Measurements from ENCODE around the gene MAN2B2.

MAN2B2 gene

GRCh38 chr4:6568689-6569332 is 6.2 kb upstream of the MAN2B2 start:
- no peak for DNase-seq

DNA sequence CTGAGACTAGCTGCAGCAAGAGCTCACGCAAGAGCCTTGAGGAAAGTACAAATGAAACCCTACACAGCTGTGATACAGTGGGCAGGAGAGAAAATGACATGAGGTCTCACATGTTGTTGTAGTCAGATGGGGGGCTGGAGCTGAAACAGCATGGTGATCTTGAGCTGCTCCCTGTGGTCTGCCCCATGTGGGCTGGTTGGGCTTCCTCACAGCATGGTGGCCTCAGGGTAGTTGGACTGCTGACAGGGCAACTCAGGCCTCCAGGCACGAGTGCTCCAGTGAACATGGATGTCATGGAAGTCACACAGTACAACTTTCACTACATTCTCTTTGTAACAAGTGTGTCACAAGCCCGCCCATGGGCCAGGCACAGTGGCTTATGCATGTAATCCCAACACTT is 3.4 kb upstream of the MAN2B2 start:
- no peak for DNase-seq

DNA sequence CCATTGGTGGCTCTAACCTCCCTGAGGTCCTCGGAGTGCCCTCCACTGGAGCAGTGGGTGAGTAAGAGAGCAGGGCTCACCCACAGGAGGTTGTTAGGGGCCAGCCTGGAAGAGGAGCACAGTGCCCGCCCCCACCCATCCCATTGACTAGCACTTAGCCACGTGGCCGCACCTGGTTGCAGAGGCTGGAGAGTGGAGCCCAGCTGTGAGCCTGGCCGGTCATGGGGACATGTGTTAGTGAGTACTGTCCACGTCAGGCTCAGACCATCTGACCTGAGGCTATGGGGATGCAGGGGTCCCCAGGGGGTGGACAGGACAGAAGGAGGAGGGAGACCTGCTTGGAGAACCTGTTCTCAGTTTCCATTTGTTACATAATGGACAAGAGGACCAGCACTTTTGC is 1.4 kb upstream of the MAN2B2 start:
- no peak for DNase-seq

- DNase-seq: no peak
These were observed 823 bp upstream of the MAN2B2 start for GRCh38 chr4:6573986-6574746.

DNA sequence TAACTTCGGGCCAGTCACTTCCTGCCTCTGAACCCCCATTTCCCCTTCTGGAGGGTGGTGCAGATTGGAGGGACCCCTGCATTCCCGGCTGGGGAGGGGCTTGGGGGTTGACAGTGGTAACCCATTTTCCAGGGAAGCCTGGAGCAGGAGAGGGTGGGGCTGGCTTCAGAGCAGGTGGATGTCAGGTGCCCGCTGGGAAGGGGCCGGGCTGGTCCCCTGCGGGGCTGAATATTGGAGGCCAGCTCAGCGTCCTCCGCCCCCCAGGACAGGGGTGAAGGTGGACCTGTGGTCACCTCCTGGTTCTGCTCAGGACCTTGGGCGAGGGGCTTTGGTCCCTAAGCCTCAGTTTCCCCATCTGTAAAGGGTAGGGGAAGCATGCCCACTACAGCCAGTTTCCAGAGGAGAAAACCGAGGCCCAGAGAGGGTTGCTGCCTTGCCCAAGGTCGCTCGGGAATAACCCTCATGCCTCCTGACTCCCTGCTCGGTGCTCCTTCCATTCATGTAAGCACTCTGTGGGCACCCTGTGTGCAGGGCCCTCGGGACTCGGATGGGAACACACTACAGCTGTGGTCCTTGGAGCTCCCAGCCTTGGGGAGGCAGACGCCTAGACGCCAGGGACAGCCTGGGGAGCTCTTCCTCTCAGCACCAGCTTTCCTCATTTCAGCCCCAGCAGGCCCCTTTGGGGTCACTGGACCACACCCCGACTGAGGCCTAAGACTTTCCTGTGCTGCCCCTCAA is 683 bp downstream of the MAN2B2 start:
- DNase-seq: no peak

DNA sequence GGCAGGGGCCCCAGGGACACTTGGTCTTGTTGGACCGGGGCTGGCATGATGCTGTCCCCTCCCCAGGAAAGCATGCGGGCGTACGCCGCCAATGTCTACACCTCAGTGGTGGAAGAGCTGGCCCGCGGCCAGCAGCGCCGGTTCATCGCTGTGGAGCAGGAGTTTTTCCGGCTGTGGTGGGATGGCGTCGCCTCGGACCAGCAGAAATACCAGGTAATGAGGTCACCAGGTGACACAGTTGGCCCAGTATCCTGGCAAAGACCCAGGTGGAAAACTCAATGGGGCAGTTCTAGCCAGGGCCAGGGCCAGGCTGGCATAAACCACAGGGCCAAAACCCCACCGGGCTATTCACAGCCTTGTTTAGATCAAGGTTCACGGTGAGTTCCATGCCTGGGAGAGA is 1.5 kb downstream of the MAN2B2 start:
- no peak for DNase-seq

- DNase-seq: no peak
These were observed 1.9 kb downstream of the MAN2B2 start for GRCh38 chr4:6576932-6577331.

GRCh38 chr4:6577409-6577808 is 2.4 kb downstream of the MAN2B2 start:
- DNase-seq: no peak

DNA sequence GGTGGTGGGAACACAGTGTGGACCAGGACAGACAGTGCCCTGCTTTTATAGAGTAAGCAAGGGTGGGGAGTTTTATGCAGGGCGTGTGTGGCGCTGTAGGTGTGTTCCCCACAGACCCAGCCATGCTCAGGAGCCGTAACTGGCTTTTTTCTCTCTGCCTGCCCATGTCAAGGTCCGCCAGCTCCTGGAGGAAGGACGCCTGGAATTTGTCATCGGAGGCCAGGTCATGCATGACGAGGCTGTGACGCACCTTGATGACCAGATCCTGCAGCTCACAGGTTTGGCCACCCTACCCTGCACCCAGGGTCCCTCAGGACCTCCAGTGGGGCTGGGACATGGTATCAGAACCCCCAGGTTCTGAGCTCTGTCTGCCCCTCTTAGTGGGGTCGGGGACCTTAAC is 3.2 kb downstream of the MAN2B2 start:
- no peak for DNase-seq

DNA sequence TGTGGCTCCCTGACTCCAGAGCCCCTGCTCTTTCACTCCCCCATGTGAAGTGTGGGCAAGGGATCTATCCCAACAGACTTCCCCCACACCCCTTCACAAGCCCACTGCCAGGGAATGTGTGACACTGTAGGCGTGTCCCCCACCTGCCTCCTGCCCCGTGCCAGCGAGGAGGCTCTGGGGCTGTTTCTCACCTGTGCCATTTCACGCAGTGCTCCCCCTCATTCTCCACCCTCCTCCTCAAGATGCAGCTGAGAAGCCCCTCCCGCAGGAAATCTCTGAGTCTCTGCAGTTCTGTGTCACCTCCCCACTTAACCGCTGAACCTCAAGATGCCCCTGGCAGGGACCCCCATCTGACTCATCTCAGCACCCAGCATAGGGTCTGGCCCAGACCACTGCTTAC is 5.4 kb downstream of the MAN2B2 start:
- no peak for DNase-seq

- no peak for DNase-seq
These were observed 6.7 kb downstream of the MAN2B2 start for GRCh38 chr4:6581566-6582121.

GRCh38 chr4:6582889-6583490 is 8.0 kb downstream of the MAN2B2 start:
- DNase-seq: no peak

DNA sequence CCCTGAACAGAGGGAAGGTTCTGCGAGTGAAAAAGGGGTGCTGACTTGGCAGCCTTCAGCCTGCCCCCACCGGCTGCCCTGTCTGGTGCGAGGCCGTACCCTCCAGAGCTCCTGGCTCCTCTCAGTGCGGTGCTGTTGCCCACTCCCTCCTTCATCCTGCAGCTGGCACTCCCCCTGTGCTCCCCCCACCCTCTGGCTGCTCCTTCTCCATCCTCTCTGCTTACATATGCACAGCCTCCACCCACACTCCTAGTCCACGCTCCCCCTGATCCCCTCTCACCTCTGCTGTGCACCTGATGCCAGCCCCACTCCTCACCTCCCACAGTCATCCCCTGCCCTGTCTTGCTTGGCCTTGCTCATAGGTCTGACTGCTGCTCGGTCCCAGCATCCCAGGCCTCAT is 9.9 kb downstream of the MAN2B2 start:
- DNase-seq: no peak

DNA sequence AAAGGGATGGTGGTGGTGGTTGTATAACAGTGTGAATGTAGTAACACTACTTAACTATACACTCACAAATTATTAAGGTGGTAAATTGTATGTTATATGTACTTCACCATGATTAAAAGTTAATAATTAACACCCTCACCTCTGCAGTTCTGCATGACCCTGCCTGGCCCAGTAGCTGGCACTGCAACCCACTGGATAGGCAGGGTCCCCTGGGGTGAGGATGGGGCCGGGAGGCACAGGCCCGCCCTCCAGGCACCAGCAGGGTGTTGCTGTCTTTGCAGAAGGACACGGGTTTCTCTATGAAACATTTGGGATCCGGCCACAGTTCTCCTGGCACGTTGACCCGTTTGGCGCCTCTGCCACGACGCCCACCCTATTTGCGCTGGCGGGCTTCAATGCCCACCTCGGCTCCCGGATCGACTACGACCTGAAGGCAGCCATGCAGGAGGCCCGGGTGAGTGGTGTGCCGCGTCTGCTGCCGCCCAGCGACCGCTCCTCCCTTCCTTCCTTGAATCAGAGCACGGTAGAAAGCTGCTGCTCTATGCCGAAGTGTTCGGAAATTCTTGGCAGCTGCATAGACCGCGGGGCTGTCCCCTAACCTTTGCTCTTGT is 11.8 kb downstream of the MAN2B2 start:
- DNase-seq: no peak

GRCh38 chr4:6589444-6589843 is 14.5 kb downstream of the MAN2B2 start:
- no peak for DNase-seq

GRCh38 chr4:6591313-6591712 is 16.3 kb downstream of the MAN2B2 start:
- no peak for DNase-seq

- DNase-seq: no peak
These were observed 16.8 kb downstream of the MAN2B2 start for GRCh38 chr4:6591781-6592180.

- no peak for DNase-seq
These were observed 18.0 kb downstream of the MAN2B2 start for GRCh38 chr4:6592804-6593563.

DNA sequence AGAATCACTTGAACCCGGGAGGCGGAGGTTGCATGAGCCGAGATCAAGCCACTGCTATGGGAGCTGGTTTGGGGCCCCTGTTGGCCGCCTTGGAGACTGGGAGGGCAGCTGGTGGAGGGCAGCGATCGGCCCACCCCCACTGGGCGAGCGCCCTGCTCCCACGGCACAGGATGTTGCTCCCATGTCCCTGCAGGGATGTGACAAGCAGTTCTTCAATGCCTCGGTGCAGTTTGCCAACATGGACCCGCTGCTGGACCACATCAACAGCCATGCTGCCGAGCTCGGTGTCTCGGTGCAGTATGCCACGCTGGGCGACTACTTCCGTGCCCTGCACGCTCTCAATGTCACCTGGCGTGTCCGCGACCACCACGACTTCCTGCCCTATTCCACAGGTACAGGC is 19.4 kb downstream of the MAN2B2 start:
- DNase-seq: no peak

DNA sequence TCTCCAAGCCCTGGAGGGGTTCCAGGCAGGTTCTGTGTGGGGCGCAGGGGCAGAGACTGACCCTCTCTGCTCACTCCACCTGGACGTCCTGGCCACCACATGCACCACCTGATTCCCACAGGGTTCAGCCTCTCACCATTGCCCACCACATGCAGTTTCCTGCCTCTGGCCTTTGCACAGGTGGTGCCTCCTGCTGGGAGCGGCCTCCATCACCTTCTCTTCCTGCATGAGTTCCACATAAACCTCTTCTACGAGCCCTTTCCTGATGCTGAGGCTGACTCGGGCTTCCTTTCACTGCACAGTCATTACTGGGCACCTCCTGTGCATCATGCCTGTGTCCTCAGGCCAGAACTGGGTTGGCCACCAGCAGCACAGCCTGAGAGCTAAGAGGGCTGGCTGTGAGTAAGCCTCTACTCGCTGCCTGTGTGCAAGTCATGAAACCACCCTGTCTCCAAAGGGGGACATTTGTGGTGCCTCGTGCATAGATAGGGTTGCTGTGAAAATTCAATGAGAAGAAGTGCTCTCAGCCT is 19.9 kb downstream of the MAN2B2 start:
- DNase-seq: no peak

DNA sequence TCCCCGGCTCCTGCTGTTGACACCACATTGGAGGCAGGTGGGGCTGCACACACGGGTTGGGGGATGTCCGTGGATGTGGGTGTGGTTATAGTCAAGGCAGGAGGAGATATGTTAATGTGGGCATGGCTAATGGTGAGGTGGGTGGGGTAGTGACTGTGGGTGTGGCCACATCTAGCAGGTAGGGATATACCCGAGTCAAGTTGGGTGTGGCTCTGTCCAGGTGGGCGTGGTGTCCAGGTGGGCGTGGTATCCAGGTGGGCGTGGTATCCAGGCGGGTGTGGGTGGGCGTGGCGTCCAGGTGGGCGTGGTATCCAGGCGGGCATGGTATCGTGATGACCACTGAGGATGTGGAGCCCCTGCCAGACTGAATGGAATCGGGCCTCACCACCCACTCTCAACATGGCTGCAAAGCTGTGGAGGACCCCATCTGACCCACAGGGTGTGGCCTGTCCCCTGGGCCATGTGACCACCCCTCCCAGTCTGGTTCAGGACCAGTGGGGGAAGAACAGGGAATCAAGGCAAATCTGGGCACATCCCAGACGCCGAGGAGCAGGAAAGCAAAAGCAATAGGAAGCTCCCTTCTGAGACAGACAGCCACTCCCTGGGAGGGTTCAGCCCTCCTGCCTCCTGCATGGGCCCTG is 21.0 kb downstream of the MAN2B2 start:
- DNase-seq: peak; percentile 12
